Hepatocyte (in vitro differentiated cells): ENCODE data around the gene PRPF6.

ENCODE experiments used
- CTCF ChIP-seq: fragments of 200-600 bp; sonication (generic); IDR thresholded peaks from 2 replicates; pipeline ENCODE4 v1.5.1; 2016; ENCODE audit warnings: antibody characterized with exemption, mild to moderate bottlenecking; ENCODE audit not compliant: poor library complexity
- EZH2 ChIP-seq: fragments of 200-600 bp; sonication (generic); IDR thresholded peaks from 2 replicates; pipeline ENCODE4 v1.6.1; 2016; ENCODE audit warnings: antibody characterized with exemption, mild to moderate bottlenecking, borderline replicate concordance

GRCh38 chr20:64006490-64006889, 25.6 kb downstream of the PRPF6 start:
- TF ChIP-seq CTCF: no peak
- no peak for TF ChIP-seq EZH2
